Stimulated activated CD8-positive, alpha-beta memory T cell treated with anti-CD3 and anti-CD28 coated beads, Interleukin-12 subunit alpha, Interleukin-12 subunit beta, amount 100 ng/mL, for 24 hours (primary cell): ENCODE data around the gene PGAP3.

Experiments
- DNase-seq: peaks from one replicate; pipeline ENCODE4 v3.0.0-alpha.2; 2020; ENCODE audit errors: extremely low read depth

PGAP3 gene

DNA sequence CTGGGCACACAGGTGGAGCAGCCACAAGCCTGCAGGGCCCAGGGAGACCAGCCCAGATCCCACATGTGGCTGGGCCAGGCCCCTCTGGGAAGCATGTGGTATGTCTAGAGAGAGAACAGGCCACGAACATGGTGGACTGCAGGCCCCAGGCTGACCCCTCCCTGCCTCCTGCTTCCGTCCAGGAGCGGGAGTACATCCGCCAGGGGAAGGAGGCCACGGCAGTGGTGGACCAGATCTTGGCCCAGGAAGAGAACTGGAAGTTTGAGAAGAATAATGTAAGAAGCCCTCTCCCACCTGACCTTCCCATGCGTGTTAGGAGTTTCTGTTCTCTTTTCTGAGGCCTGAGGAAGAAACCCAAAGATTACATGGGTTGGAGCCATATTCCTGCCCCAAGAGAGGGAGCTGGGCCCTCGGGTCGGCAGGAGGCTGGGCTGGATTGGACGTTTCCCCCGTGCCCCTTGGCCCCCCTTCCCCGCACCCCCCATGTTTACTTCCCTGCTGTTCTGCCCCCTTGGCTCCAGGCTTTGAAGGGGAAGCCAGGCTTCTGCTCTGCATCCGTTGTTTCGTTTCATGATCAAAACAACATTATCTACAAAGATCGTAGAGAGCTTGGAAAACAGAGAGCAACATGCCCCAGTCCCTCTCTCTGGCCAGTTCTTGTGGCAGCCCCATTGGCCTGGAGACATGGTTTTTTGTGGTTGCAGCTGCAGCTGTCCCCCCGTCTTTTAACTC is 28.4 kb downstream of the PGAP3 start:
- DNase-seq = no peak

GRCh38 chr17:39658760-39659159 is 29.1 kb downstream of the PGAP3 start:
- DNase-seq = no peak

- DNase-seq = no peak
Measured at GRCh38 chr17:39658346-39658745, 29.5 kb downstream of the PGAP3 start.

GRCh38 chr17:39655105-39655504 is 32.8 kb downstream of the PGAP3 start:
- no peak for DNase-seq

- peak; percentile 45 for DNase-seq
Measured at GRCh38 chr17:39653662-39654331, 34.1 kb downstream of the PGAP3 start.

- DNase-seq = no peak
Measured at GRCh38 chr17:39653316-39653661, 34.6 kb downstream of the PGAP3 start.

DNA sequence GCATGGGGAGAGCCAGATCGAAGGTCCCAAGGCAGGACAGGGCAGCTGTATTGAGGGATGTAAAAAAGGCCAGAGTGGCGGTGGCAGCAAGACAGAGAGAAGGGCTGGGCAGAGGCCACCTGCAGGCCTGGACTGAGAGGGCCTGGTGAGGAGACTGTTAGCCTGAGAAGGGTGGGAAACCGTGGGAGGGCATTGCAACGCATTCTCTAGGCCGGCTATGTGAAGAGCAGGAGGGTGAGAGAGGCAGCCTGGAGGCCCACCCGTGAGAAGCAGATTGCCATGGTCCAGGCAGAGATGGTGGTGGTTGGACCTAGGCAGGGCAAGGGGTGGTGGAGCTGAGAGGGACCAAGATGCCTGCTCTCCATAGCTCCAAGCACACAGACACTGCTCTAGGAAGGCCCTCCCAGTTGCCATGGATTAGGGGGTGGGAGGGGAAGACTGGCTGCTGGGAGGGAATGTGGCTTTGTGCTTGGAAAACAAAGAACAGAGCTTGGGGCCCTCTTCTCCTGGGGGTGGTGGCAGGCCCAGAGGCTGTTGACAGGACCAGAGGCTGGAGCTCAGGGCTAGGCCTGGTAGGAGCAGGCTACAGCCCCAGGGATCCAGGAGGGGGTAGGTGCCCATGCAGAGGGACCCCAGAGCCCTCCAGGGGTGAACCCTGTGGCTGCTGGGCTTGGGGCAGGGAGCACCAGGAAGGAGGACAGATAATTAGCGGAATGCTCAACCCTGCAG is 35.1 kb downstream of the PGAP3 start:
- no peak for DNase-seq

DNA sequence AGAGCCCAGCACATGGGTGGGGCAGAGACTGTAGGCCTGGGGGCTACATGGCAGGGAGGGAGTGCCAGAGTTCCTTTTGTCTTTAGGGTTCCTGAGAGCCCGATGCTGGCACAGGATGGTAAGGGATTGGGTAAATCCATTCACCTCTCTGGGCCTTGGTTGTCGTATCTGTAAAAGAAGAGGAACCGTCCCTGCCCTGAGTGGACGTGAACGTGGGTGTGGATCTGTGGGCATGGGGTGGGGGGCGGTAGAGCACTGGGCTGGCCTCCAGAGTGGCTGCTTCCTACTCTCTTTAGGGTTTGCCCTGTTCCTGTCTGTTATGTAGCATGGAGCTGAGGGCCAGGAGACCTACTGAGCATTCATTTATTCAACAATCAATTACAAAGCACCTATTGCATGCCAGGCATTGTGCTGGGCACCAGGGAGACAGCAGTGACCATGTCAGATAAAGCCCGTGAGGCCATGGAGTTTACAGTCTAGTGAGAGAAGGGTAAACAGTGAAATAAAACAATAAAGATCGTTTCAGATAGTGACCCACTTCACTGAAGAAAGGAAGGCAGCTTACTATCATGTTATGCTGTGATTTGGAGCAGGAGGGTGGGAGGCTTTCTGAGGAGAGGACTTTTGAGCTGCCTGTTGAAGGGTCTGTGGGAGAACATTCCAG is 35.8 kb downstream of the PGAP3 start:
- no peak for DNase-seq

DNA sequence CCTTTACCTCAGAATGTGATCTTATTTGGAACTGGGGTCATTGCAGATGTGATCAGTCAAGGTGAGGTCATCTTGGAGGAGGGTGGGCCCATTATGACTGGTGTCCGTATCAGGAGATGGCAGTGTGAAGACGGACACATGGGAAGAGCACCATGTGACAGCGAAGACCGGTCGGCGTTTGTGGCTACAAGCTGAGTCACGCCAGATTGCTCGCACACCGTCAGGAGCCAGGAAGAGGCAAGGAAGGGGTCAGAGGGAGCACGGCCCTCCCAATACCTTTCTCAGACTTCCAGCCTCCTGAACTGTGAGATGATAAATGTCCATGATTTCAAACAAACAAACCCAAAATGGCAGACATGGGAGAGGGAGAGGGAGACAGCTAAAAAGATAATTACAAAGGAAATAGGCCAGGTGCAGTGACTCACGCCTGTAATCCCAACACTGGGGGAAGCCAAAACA is 37.7 kb downstream of the PGAP3 start:
- no peak for DNase-seq

GRCh38 chr17:39648616-39649366 is 39.1 kb downstream of the PGAP3 start:
- DNase-seq = no peak

DNA sequence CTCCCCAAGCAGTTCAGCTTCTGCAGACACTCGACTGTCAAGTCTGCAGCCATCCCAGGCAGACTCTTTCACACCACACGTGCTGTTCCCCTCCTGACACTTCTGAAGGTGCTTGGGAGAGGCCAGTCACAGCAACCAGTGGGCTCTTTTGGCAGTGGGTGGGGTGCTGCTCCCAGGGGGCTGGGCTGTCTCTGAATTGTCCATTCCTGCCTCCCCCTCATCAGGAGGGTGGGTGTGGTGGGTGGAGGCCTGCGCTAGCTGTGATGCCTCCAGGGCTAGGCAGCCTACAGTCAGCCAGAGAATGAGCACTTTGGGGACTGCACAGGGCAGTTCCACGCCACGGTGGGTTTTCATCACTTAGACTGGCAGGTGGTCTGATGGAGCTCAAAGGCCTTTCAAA is 40.6 kb downstream of the PGAP3 start:
- DNase-seq = no peak

GRCh38 chr17:39643271-39643670 is 44.6 kb downstream of the PGAP3 start:
- DNase-seq = no peak

- no peak for DNase-seq
Measured at GRCh38 chr17:39642291-39643074, 45.4 kb downstream of the PGAP3 start.

DNA sequence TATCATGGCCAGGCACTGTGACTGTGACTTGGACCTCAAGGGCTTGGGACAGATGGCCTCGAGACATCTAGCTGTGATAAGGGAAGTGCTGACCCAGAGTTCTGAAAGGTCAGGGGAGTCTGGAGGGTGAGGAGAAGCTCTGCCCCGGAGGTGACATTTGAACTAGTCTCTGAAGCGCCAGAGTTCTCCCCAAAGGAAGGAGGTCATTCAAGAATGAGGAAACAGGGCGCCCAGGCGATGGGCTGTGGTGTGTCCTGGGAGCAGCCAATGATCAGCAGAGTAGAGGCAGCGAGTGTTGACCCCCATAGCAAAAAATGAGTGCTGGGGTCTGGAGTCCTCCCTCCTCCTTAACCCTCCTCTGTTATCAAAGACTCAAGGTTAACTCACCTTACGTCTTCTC is 46.0 kb downstream of the PGAP3 start:
- DNase-seq = no peak

DNA sequence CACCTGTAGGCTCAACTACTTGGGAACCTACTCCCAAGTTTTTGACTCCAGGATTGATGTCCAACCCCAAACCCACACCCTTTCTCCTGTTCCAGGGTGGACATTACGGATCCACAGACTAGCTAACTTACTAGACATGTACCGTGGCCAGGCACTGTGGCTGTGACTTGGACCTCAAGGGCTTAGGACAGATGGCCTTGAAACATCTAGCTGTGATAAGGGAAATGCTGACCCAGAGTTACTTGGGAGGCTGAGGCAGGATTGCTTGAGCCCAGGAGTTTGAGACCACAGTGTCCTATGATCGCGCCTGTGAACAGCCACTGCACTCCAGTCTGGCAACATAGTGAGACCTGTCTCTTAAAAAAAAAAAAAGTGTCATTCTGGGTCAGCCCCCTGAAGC is 46.8 kb downstream of the PGAP3 start:
- no peak for DNase-seq

- DNase-seq = no peak
Measured at GRCh38 chr17:39640591-39641031, 47.2 kb downstream of the PGAP3 start.

- no peak for DNase-seq
Measured at GRCh38 chr17:39639566-39640458, 48.0 kb downstream of the PGAP3 start.

DNA sequence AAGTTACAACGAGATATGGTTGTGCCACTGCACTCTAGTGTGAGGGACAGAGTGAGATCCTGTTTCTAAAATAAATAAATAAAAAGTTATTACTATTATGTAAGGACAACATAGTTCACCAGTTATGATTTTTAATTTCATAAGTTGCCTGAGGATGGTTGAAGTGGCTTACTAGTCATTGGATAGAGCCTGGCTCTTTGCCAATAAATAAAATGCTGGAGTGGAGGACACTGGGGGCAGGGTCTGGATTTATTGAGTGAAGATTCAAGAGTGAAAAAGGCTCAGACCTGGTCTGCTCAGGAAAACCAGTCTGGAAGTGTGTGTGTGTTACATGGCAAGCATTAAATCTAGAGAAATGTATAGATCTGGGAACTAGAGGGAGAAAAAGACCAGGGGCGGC is 48.8 kb downstream of the PGAP3 start:
- no peak for DNase-seq

- no peak for DNase-seq
Measured at GRCh38 chr17:39638317-39638716, 49.5 kb downstream of the PGAP3 start.
